ENCODE data around the gene TTC28.

DNA sequence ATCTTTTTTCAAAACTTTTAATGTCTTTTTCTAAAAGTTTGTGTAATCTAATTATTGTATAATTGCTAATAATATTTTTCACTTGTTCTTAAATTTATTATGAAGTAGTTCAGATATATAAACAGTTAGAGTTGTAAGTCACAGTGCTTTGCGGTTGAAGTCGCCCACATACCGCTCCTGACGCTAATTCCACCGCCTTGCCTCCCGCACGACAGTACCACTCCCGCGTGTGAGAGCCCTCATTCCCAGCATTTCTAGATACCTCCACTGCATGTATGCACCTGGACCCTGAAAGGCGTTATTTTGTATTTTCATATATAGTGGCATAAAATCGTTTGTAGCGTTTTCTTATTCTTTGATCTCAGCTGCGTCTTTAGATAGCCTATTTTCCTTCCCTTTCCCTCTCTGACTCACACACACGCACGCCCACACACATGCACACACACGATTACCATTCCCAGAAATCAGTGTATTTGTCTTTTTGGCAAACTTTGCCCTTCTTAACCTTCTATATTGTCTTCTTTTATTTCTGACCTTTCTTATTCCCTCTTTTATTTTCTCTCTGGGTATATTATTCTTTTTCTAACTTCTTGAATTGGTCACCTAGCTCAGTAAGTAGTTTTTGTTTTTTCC, 704.1 kb downstream of the TTC28 start:
- TF ChIP-seq POLR2A (IDR thresholded peaks at IDR 0.05) = no peak
- TF ChIP-seq, protein P1, sequence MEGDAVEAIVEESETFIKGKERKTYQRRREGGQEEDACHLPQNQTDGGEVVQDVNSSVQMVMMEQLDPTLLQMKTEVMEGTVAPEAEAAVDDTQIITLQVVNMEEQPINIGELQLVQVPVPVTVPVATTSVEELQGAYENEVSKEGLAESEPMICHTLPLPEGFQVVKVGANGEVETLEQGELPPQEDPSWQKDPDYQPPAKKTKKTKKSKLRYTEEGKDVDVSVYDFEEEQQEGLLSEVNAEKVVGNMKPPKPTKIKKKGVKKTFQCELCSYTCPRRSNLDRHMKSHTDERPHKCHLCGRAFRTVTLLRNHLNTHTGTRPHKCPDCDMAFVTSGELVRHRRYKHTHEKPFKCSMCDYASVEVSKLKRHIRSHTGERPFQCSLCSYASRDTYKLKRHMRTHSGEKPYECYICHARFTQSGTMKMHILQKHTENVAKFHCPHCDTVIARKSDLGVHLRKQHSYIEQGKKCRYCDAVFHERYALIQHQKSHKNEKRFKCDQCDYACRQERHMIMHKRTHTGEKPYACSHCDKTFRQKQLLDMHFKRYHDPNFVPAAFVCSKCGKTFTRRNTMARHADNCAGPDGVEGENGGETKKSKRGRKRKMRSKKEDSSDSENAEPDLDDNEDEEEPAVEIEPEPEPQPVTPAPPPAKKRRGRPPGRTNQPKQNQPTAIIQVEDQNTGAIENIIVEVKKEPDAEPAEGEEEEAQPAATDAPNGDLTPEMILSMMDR (IDR thresholded peaks at IDR 0.05) = no peak

All from sigmoid colon (tissue), 3 donors.